ENCODE results near the gene MTSS2.
"Not testable (repeated sequence)": the region's sequence is repeated elsewhere in the genome, so short reads cannot be mapped to it uniquely, and the experiment has no call there.

MTSS2 gene

DNA sequence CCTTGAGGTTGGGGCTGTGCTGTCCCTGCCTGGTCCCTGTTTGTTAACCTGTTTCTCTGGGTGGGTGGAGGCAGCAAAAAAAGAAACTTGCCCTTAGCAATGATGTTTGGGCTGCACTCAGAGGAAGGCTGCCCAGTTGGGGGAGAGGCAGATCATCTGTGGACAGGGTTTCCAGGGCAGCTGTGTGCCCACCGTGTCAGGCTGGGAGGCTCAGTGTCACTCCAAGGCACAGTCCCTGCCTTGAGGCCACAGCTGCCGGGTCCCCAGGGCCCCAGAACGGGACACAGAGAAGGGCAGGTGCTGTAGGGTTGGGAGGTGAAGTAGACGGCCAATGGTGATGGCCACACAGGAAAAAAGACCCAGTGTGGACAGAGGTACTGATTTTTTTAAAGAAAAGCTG is 35.6 kb downstream of the MTSS2 start:
- no peak for DNase-seq

DNA sequence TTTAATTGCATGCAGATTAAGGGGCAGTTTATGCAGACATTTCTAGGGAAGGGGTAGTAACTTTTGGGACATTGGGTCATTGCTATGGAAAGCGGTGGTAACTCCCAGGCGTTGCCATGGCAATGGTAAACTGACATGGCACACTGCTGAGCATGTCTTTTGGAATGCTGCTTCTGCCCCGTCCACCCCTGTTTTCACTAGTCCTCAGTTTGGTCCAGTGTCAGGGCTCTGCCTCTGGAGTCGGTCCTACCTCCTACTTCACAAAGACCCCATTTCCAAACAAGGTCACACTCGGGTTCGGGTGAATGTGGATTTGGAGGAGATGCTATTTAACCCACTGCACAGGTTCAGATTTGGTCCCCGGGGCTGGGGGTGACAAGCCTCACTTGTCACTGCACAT is 36.6 kb downstream of the MTSS2 start:
- DNase-seq, result no peak

DNA sequence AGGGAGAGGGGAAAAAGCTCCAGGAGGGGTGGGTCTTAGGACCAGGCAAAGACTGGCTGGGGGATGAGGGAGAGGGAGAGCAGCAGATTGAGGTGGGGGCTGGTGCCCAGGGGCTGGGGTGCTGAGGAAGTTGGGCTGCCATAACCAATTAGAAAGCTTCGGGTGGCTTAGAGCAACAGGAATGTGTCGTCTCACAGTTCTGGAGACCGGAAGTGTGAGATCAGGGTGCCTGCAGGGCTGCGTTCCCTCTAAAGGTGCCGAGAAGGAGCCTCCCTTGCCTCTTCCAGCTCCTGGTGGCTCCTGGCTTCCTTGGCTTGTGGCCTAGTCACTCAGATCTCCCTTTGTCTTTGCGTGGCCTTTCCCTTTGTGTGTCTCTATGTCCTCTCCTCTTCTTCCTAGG is 37.2 kb downstream of the MTSS2 start:
- no peak for DNase-seq

DNA sequence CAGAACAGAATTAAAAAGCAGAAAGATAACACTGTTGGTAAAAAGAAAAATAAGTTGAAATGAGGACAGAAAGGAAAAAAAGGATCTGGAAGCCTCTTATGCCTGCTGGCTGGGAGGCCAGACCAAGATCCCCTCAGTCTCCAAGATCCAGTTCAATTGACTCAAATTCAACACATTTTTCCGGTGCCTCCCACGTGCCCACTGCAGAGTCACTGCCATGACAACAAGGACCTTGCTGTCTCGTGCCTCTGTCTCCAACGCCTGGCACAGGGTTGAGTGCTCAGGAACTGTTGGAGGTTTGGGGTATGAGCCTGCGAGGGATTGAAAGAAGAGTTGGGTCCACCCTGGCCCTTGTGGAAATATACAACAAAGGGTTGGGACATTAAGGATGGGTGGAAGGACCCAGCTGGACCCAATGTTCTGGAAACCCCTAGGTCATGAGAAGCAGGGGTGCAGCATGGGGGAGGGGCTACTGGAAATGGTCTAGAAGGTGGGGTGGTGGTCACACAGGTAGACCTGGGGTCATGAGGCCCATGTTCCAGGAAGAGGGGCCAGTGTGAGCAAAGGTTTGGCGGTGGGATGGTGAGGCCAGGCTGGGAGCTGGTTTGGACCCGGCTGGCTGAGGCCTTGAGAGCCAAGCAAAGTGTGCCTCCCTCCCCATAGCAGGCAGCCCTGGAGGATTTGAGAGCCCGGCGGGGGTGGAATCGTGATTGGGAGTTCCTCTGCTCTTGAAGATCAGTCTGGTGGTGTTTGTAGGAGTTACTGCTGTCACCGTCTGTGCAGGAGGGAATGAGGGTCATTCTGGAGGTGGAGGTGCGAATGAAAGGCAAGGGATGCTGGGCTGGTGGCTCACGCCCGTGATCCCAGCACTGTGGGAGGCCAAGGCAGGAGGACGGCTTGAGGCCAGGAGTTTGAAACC is 38.2 kb downstream of the MTSS2 start:
- DNase-seq, result no peak

DNA sequence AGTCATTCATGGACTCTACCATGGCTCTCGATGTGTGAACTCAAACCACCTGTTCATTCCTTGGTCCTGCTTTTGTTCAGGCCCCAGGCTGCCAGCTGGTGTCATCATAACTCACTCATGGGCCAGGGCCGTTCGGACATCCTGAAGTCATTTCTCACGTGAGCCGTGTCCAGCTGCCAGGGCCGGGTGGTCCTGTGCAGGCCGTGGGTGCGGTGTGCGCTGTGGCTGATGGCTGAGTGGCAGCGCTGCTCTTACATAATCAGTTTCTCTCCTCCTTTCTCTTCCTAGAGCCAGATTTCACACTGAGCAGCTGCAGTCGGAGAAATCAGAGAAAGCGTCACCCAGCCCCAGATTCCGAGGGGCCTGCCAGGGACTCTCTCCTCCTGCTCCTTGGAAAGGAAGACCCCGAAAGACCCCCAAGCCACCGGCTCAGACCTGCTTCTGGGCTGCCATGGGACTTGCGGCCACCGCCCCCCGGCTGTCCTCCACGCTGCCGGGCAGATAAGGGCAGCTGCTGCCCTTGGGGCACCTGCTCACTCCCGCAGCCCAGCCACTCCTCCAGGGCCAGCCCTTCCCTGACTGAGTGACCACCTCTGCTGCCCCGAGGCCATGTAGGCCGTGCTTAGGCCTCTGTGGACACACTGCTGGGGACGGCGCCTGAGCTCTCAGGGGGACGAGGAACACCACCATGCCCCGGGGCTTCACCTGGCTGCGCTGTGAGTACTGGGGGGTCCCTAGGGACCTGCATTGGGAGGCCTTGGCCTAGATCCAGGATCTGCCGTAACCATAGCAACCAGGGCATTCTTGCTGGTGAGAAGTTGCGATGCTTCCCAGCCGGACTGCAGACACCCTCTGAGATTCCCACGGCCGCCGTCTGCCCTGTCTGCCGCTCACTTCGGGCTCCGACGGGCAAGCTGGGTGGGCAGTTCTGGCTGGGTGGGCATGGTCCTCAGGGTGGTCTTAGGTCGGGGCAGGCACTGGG is 39.3 kb downstream of the MTSS2 start, which contains the start of gene IL34:
TSS of gene IL34 (plus strand) at position 300 of the 982 bp plus-strand sequence. CDS start at position 689, 389 bp downstream.
- peak; percentile 26 for DNase-seq

DNA sequence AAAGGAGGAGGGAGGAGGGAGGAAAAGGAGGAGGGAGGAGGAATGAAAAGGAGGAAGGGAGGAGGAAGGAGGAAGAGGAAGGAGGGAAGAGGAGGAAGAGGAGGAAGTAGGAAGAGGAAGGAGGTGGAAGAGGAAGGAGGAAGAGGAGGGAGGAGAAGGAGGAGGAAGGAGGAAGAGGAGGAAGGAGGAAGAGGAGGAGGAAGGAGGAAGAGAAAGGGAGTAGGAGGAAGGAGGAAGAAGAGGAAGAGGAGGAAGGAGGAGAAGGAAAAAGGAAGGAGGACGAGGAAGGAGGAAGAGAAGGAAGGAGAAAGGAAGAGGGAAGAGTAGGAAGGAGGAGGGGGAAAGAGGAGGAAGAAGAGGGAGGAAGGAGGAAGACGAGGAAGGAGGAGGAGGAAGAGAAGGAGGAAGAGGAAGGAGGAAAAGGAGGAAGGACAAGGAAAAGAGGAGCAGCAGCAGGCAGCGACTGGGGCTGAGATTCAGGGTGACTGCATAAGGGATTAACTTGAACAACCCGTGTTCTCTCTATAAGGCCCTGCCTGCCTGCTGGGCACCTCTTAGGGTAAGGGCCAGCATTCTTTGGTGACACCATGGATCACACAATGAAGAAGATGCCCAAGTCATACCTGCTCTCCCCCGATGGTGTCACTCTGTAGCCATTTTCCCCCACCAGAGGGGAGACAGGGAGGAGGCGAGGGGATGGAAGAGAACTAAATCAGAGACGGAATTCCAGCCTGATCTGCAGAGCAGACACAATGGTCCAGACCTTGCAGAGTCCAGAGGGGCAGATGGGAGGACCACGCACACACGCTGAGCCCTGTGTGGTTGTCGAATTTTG is 40.9 kb downstream of the MTSS2 start:
- DNase-seq, result no peak

DNA sequence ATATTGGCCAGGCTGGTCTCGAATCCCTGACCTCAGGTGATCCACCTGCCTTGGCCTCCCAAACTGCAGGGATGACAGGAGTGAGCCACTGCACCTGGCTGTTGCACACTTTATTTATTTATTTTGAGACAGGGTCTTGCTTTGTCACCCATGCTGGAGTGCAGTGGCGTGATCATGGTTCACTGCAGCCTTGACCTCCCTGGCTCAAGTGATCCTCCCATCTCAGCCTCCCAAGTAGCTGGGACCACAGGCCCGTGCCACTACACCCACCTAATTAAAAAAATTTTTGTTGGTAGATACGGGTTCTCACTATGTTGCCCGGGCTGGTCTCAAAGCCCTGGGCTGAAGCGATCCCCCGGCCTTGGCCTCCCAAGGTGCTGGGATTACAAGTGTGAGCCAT is 42.6 kb downstream of the MTSS2 start:
- DNase-seq, result not testable (repeated sequence)

DNA sequence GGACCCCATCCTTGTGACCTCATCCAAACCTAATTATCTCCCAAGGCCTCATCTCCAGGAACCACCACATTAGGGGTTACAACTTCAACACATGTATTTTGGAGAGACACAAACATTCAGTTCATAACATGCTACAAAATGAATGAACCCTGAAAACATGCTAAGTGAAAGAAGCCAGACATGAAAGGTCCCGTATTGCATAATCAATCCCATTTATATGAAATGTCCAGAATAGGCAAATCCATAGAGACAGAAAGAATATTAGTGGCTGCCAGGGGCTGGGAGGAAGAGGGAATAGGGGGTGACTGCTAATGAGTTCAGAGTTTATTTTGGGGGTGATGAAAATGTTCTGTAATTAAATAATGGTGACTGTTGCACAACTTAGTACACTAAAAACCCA is 43.2 kb downstream of the MTSS2 start:
- DNase-seq, result no peak

DNA sequence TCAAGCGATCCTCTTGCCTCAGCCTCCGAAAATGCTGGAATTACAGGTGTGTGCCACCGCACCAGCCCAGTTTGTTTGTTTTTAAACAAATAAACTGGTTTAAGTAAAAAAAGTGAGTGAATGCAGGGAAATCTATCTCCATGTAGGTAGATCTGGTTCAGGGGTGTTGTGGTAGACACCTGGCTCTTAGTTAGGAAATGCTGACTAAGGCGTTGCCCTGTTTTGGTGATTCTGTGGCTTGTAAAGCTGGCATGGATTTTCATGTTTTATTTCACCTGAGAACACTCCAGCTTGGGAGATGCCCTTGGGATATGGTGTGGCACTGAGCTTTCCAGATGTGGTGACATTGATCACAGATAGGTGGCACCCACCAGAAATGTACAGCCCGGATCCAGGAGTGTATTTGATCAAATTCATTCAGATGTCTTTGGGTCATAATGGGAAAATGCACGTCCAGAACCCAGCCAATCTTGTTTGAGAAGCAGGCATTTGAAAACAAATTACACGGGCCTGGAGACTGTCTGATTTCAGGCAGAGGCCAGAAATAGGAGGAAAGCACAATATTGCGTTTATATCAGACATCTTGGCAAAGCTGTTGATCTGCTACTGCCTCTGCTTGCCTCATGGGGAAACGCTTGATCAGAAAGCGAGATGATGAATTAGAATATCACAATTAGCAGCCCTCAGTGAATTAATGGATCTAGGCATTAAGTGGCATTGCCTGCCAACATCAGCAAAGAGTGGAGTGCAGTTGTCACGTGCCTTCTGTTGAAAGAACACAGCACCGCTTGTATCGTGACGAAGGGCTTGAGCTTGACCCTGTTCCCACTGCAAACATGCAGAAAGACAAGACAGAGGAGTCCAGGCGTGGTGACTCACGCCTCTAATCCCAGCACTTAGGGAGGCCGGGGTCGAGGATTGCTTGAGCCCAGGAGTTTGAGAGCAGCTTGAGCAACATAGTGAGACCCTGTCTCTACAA is 46.8 kb downstream of the MTSS2 start:
- DNase-seq, result no peak
